Activated T-cell treated with anti-CD3 and anti-CD28 coated beads, Interleukin-2, amount 50 U/mL, for 1 hour (primary cell): ENCODE data around the gene CARD10.

Experiments used
- DNase-seq: peaks from one replicate; pipeline ENCODE4 v3.0.0-alpha.2; 2020

The CARD10 gene

DNA sequence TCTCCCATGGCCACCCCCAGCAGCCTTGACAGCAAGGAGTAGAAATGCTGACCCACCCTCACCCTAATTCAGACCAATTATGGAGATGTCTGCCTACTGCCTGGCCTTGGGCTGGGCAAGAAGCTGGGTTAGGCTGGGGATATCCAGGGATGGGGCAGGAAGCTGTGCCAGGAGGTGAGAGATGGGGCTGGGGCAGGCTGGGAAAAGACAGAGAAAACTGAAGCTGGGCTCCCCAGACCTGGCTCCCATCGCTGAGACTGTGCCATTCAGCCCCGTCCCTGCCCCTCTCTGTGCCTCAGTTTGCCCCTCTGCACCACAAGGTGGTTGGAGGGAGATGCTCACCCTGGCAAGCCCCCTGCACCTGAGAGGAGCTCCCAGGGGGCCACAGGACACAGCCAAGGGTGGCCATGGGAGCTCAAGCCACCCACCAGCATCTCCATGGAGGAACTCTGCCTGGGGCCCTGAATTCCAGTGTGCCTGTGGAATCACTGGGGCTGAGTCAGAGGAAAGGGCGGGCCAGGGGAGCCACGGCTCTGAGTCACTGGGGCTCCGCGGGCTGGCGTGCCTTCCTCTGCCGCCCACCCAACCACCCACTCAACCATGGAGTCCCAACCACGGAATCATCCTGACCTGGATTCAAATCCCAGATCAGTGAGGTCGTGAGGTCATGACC is 6.0 kb upstream of the CARD10 start:
- no peak for DNase-seq

DNA sequence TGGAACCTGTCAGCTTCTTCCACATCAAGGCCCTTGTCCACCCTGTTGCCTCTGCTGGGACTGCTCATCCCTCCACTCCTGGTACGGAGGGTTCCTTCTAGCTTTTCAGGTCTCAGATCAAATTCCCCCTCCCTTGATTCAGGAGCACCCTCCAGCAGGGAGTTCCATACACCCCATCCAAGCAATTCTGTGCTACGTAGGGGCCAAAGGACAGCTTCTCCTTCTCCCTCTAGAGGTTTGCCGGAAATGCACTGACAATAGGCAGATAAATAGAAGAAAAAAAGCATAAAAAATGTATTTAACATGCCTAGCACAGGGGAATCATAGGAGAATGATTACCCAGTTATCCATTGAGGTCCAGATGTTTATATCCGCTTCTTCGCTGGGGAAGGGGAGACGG is 3.3 kb upstream of the CARD10 start:
- no peak for DNase-seq

- DNase-seq: no peak
Measured at GRCh38 chr22:37521236-37521739, 2.1 kb upstream of the CARD10 start.

GRCh38 chr22:37520776-37521191 is 1.6 kb upstream of the CARD10 start:
- no peak for DNase-seq

DNA sequence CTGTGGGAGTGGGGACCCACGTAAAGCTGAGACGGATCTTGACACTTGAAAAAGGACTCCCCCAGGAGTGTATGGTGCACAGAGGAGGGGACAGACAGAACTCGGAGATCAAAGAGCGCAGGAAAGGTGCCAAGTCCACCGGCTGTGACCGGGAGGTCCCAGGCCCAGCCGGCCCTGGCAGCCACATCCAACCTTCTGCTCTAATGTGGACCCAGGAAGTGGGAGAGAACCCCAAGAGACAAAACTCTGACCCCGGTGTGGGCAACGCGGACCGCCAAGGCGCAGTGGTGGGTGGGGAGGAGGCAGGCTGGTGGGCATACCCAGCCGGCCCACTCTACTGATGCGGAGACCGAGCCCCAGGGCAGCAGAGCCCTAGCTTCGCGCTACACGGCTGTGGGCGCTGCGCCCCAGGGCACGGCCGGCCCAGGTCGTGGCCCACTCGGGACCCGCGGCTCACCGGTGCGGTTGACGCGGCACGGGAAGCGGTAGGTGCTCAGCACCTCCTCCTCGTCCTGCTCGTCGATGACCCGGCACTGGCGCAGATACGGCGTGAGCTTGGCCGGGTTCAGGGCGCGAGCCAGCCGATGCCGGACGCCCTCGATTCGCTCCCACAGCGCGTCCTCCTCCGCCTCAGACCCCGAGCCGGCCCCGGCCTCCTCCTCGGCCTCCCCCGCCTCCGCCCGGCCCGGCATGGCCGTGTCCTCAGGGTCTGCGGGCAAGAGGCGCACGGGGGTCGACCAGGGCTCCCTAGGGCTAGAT is 527 bp downstream of the CARD10 start:
- no peak for DNase-seq

GRCh38 chr22:37517826-37518450 is 1.3 kb downstream of the CARD10 start:
- no peak for DNase-seq

GRCh38 chr22:37516456-37516855 is 2.8 kb downstream of the CARD10 start:
- DNase-seq: no peak

DNA sequence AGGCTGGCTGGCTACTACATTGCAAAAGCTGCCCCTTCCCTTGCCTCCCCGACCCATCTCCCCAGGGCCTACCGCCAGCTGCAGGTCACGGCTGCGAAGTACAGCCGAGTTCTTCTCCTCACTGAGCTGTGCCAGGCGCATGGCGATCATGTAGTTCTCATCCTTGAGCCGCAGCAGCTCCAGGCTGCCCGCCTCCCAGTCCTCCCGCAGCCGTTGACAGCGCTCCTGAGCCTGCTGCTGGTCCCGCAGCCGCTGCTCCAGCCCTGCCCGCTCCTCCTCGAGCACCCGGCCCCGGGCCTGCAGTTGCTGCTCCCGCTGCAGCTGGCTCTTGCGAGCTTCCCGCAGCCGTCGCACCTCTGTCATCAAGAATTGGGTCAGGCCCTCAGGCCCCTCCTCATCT is 3.3 kb downstream of the CARD10 start:
- no peak for DNase-seq

GRCh38 chr22:37514526-37515051 is 4.6 kb downstream of the CARD10 start:
- DNase-seq: no peak

DNA sequence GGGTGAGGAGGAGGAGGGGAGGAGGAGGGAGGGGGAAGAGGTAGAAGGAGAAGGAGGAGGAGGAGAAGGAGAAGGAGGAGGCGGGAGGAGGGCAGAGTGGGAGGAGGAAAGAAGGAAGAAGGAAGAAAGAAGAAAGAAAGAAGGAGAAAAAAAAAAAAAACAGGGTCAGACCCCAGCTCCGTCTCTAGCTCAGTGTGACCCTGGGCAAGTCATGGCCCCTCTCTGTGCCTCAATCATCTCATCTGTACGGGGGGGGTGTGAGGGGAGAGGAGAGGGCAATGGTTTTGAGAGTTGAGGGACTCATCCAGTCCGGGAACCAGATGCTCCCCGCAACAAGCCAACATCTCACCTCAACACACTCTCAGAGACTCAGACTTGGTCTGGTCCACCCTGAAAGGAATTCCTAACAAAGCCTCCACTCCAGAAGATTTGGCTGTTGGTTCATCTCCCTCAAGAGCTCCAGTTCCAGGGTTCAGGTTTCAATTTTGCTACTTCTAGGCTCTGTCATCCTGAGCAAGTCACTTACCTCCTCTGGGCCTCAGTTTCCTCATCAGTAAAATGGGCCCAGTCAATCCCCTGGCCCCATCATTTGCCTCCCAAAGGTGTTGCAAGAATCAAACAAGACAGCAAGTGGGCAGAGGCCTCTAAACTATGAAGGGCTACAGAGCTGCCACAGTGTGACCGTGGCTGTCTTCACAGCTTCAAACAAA is 7.7 kb downstream of the CARD10 start:
- DNase-seq: no peak

GRCh38 chr22:37510091-37510490 is 9.1 kb downstream of the CARD10 start:
- DNase-seq: no peak

DNA sequence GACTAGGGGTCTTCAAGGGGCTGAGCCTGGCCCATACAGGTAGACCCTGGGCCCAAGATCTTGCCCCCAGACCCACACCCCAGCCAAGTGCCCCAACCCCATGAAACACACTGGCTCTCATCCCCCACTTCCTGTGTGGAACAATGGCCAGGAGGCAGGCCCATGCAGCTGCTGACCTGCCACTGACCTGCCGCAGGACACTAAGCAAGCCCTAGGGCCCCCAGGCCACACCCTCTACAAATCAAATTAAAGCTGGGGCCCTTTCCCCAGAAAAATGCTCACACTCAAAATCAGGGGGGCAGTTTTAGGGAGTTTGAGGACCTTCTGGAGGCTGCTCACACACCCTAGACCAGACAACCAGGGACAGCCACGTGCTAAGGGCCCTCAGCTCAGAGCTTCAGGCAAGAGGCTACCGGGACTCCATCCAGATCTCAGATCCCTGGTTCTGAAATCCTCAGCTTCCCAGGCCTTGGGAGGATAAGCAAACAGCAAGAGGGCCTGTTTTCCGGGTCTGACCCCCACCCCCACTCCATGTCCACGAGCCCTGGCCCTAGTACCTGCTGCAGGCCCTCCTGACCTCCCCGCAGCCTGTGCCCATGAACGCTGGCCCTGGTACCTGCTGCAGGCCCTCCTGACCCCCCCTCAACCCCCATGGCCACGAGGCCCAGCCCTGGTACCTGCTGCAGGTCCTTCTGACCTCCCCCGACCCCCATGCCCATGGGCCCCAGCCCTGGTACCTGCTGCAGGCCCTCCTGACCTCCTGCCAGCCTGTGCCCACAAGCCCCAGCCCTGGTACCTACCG is 10.0 kb downstream of the CARD10 start:
- no peak for DNase-seq

- no peak for DNase-seq
Measured at GRCh38 chr22:37508431-37508992, 10.7 kb downstream of the CARD10 start.

DNA sequence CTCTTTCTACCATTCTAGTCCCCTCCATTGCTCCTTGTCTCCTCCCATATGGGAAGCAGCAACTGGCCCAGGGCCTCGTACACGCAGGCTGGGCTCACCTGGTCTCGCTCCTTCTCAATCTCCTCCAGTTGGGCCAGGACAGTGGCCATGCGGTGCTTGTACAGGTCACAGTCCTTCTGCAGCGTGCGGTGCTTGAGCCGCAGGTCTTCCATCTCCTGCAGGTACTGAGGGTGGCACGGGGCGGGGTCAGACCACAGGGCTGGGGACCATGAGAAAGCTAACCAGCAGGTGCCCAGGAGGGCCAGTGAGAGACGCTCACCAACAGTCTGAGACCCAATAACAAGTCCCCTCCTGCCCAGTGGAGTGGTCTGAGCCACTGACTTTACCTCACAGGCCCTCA is 11.5 kb downstream of the CARD10 start:
- DNase-seq: no peak

- no peak for DNase-seq
Measured at GRCh38 chr22:37505989-37506388, 13.2 kb downstream of the CARD10 start.

DNA sequence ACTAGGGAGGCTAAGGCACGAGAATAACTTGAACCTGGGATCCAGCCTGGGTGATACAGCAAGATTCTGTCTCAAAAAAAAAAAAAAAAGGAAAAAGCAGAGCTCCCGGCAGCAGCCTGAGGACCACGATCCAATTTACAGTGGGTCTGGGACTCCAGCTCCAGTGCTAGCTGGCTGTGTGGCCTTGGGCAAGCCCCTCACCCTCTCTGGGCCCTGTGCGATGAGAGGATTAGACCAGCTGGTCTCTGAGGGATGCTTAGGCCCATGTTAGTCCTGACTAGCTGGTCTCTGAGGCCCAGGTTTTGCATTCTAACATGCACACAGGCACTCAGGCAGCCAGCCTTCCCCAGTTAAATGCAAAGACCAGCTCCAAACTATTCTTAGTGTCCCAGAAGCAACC is 13.7 kb downstream of the CARD10 start:
- DNase-seq: no peak

DNA sequence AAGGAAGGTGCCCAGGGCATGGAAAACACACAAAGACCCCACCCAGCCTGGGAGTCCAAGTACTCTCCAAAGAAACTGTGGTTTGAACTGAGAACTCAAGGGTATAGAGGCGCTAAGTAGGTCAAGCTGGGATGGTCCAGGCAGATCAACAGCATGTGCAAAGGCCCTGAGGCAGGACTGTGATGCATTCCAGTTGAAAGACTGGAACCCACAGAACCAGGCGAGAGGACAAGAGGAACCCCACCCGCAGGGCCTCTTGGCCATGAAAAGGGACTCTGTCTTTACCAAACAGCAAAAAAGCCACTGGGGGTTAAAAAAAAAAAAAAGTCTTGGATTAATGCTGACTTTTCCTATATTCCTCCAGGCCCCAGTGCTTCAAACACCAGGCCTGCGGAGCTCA is 14.3 kb downstream of the CARD10 start:
- DNase-seq: no peak

GRCh38 chr22:37503850-37504249 is 15.4 kb downstream of the CARD10 start:
- no peak for DNase-seq

GRCh38 chr22:37503183-37503683 is 16.0 kb downstream of the CARD10 start:
- no peak for DNase-seq

- no peak for DNase-seq
Measured at GRCh38 chr22:37502342-37503182, 16.7 kb downstream of the CARD10 start.
